Astrocyte of the spinal cord (primary cell): ENCODE data around the gene MMP25.

Experiments
- DNase-seq: peaks from one replicate; pipeline ENCODE4 v3.0.0; 2011; ENCODE audit warnings: low read depth, low spot score
- H3K4me3 ChIP-seq: 2 replicates; pipeline ENCODE4 v1.5.1; 2011; ENCODE audit warnings: low read depth, mild to moderate bottlenecking, low read length, moderate library complexity
- CTCF ChIP-seq: IDR thresholded peaks from 2 replicates; pipeline ENCODE4 v1.5.1; 2012; ENCODE audit warnings: low read depth, mild to moderate bottlenecking, low read length, inconsistent platforms
- in situ Hi-C: cut with HindIII; loops from 2 replicates; pipeline ENCODE4 v1.10.0; 2017; ENCODE audit warnings: low sequenced_read_pairs

The MMP25 gene

GRCh38 chr16:3038896-3039295 is 7.5 kb upstream of the MMP25 start:
- DNase-seq = no peak
- in situ Hi-C loops = no loop called here
- no peak overlapping the region for H3K4me3 ChIP-seq
- no peak for TF ChIP-seq CTCF

GRCh38 chr16:3042376-3042775 is 4.0 kb upstream of the MMP25 start:
- in situ Hi-C loops = no loop called here
- no peak for TF ChIP-seq CTCF
- DNase-seq = no peak
- no peak overlapping the region for H3K4me3 ChIP-seq

- DNase-seq = no peak
- in situ Hi-C loops = no loop called here
- no peak overlapping the region for H3K4me3 ChIP-seq
- no peak for TF ChIP-seq CTCF
These were observed 1.7 kb upstream of the MMP25 start for GRCh38 chr16:3044708-3045107.

GRCh38 chr16:3046641-3047386 is 453 bp downstream of the MMP25 start:
- no peak for DNase-seq
- in situ Hi-C loops = no loop called here
- no peak overlapping the region for H3K4me3 ChIP-seq
- no peak for TF ChIP-seq CTCF

- in situ Hi-C loops = no loop called here
- no peak for DNase-seq
- TF ChIP-seq CTCF = no peak
- no peak overlapping the region for H3K4me3 ChIP-seq
These were observed 993 bp downstream of the MMP25 start for GRCh38 chr16:3047387-3047720.

- no peak for TF ChIP-seq CTCF
- H3K4me3 ChIP-seq = no peak overlapping the region
- in situ Hi-C loops = no loop called here
- no peak for DNase-seq
These were observed 3.6 kb downstream of the MMP25 start for GRCh38 chr16:3049921-3050481.
